ENCODE measurements around the gene AGL.
"Not testable (repeated sequence)": the region's sequence is repeated elsewhere in the genome, so short reads cannot be mapped to it uniquely, and the experiment has no call there.

The AGL gene

DNA sequence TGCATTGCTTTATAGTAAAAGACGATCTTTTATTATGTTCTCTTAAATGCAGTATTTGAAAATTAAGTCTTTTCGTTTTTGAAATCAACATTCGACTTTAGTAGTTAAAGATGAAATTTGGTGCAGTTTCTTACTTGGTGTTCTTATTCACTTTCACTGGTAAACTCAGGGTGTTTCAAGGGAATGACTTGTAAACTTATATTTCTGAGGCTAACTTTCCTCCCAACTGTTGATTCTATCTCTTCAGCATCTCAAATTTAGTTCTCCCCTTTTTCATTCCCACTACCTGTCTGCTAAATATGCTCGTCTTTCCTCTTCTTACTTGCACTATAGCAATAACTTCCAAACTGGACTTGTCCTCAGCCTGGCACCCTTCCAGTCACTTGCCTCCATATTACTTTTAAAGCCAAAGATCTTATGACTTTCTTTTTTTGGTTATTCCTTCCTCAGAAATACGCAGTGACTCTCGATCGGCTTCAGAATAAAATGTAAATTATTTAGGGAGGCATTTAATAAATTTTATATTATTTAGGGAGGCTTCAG, 120.6 kb downstream of the AGL start:
- TF ChIP-seq CTCF (IDR thresholded peaks at IDR 0.05; ENCODE audit: low read depth, low read length), result no peak
- no peak for DNase-seq (ENCODE audit: extremely low read depth, low read depth)

GRCh38 chr1:99972066-99972465, 121.9 kb downstream of the AGL start:
- not testable (repeated sequence) for DNase-seq (ENCODE audit: extremely low read depth, low read depth)

Data from AG09319 (cell line).